SK-N-SH treated with all-trans-retinoic acid at 6 μM for 48 hours (cell line): Measurements from ENCODE around the gene ANK2.

Experiments
- ATAC-seq: fragments of 200-7000 bp; cut with Tn5 transposase; 3 replicates; pipeline ENCODE4 v1.9.1; 2020; ENCODE audit warnings: mild to moderate bottlenecking, moderate library complexity
- BACH2 ChIP-seq: fragments of 250-450 bp; sonication (Bioruptor Pico); IDR thresholded peaks from 2 replicates; pipeline ENCODE4 v1.9.0; 2021; ENCODE audit warnings: mild to moderate bottlenecking, borderline replicate concordance
- CREB5 ChIP-seq: fragments of 250-450 bp; sonication (Bioruptor Pico); IDR thresholded peaks from 2 replicates; pipeline ENCODE4 v1.5.1; 2020; ENCODE audit warnings: low read depth, mild to moderate bottlenecking, moderate library complexity
- CSDC2 ChIP-seq: fragments of 250-450 bp; sonication (Bioruptor Pico); IDR thresholded peaks from 2 replicates; pipeline ENCODE4 v1.5.0; 2020; ENCODE audit warnings: mild to moderate bottlenecking, moderate library complexity
- CSRNP3 ChIP-seq: fragments of 250-450 bp; sonication (Bioruptor Pico); IDR thresholded peaks from 2 replicates; pipeline ENCODE4 v1.5.1; 2021; ENCODE audit warnings: mild to moderate bottlenecking, moderate library complexity
- ESRRG ChIP-seq: fragments of 250-450 bp; sonication (Bioruptor Pico); IDR thresholded peaks from 2 replicates; pipeline ENCODE4 v1.6.1; 2021; ENCODE audit warnings: mild to moderate bottlenecking
- ISL1 ChIP-seq: fragments of 250-450 bp; sonication (Bioruptor Pico); IDR thresholded peaks from 2 replicates; pipeline ENCODE4 v2.1.2; 2022; ENCODE audit warnings: mild to moderate bottlenecking, moderate library complexity
- OSR1 ChIP-seq: fragments of 250-450 bp; sonication (Bioruptor Pico); IDR thresholded peaks from 2 replicates; pipeline ENCODE4 v1.8.0; 2022; ENCODE audit warnings: moderate library complexity, mild to moderate bottlenecking, inconsistent platforms
- PATZ1 ChIP-seq: fragments of 250-450 bp; sonication (Bioruptor Pico); IDR thresholded peaks from 2 replicates; pipeline ENCODE4 v1.8.0; 2020; ENCODE audit warnings: mild to moderate bottlenecking, moderate library complexity, borderline replicate concordance
- POU6F1 ChIP-seq: fragments of 250-450 bp; sonication (Bioruptor Pico); IDR thresholded peaks from 2 replicates; pipeline ENCODE4 v1.8.0; 2021; ENCODE audit warnings: low read depth, mild to moderate bottlenecking, moderate library complexity, borderline replicate concordance
- PPARA ChIP-seq: fragments of 250-450 bp; sonication (Bioruptor Pico); IDR thresholded peaks from 2 replicates; pipeline ENCODE4 v1.5.0; 2020; ENCODE audit warnings: mild to moderate bottlenecking, borderline replicate concordance
- RARB ChIP-seq: fragments of 250-450 bp; sonication (Bioruptor Pico); IDR thresholded peaks from 2 replicates; pipeline ENCODE4 v1.8.0; 2021; ENCODE audit warnings: mild to moderate bottlenecking, moderate library complexity
- SNAI2 ChIP-seq: fragments of 250-450 bp; sonication (Bioruptor Pico); IDR thresholded peaks from 2 replicates; pipeline ENCODE4 v1.5.0; 2020; ENCODE audit warnings: mild to moderate bottlenecking, moderate library complexity
- TOX ChIP-seq: fragments of 250-450 bp; sonication (Bioruptor Pico); IDR thresholded peaks from 2 replicates; pipeline ENCODE4 v1.8.0; 2021; ENCODE audit warnings: mild to moderate bottlenecking, moderate library complexity, borderline replicate concordance
- TSHZ2 ChIP-seq: fragments of 250-450 bp; sonication (Bioruptor Pico); IDR thresholded peaks from 2 replicates; pipeline ENCODE4 v1.5.0; 2020; ENCODE audit warnings: mild to moderate bottlenecking, moderate library complexity
- ZC3H10 ChIP-seq: fragments of 250-450 bp; sonication (Bioruptor Pico); IDR thresholded peaks from 2 replicates; pipeline ENCODE4 v1.5.1; 2021; ENCODE audit warnings: mild to moderate bottlenecking, moderate library complexity
- ZFP3 ChIP-seq: fragments of 250-450 bp; sonication (Bioruptor Pico); IDR thresholded peaks from 2 replicates; pipeline ENCODE4 v1.5.0; 2020; ENCODE audit warnings: mild to moderate bottlenecking, moderate library complexity
- ZFP30 ChIP-seq: fragments of 450-650 bp; formaldehyde crosslinking; IDR thresholded peaks from 2 replicates; pipeline ENCODE4 v1.5.0; 2022; ENCODE audit warnings: mild to moderate bottlenecking, moderate library complexity
- ZNF565 ChIP-seq: fragments of 450-650 bp; formaldehyde crosslinking; conservative IDR thresholded peaks from 2 replicates; pipeline ENCODE4 v1.5.0; 2020; ENCODE audit warnings: low read depth, mild to moderate bottlenecking, moderate library complexity
- ZNF70 ChIP-seq: fragments of 450-650 bp; formaldehyde crosslinking; IDR thresholded peaks from 2 replicates; pipeline ENCODE4 v1.5.0; 2020; ENCODE audit warnings: mild to moderate bottlenecking, moderate library complexity
- ZNF8 ChIP-seq: fragments of 450-650 bp; formaldehyde crosslinking; IDR thresholded peaks from 2 replicates; pipeline ENCODE4 v1.5.0; 2020; ENCODE audit warnings: mild to moderate bottlenecking, moderate library complexity

ANK2 gene

GRCh38 chr4:113256946-113257345, 207.5 kb downstream of the ANK2 start:
- TF ChIP-seq POU6F1 (CRISPR knock-in tag), result no peak
- TF ChIP-seq ISL1 (CRISPR knock-in tag), result peak; percentile 30; the same call in 1 of the 2 replicates
- no peak for ATAC-seq

- TF ChIP-seq SNAI2 (no peak), ZFP30 (CRISPR knock-in tag) (no peak), PATZ1 (CRISPR knock-in tag) (no peak), TSHZ2 (no peak), RARB (CRISPR knock-in tag) (no peak), BACH2 (CRISPR knock-in tag) (no peak), CSDC2 (CRISPR knock-in tag) (no peak), ZNF565 (CRISPR knock-in tag) (no peak), OSR1 (no peak), ZFP3 (no peak), POU6F1 (CRISPR knock-in tag) (no peak), PPARA (CRISPR knock-in tag) (no peak), ZNF8 (no peak), CREB5 (no peak), ESRRG (CRISPR knock-in tag) (no peak), CSRNP3 (CRISPR knock-in tag) (no peak), ZNF70 (CRISPR knock-in tag) (no peak), ZC3H10 (CRISPR knock-in tag) (no peak)
- no peak for ATAC-seq
These were observed 211.2 kb downstream of the ANK2 start for GRCh38 chr4:113260688-113261087.

GRCh38 chr4:113263274-113263673, 213.8 kb downstream of the ANK2 start:
- no peak for TF ChIP-seq TOX (CRISPR knock-in tag)
- peak; percentile 94 for TF ChIP-seq ISL1 (CRISPR knock-in tag)
- no peak for ATAC-seq
